Measurements from ENCODE around the gene PRKCH.

- no peak for TF ChIP-seq POLR2AphosphoS5 (IDR thresholded peaks at IDR 0.05)
- TF ChIP-seq CTCF (IDR thresholded peaks at IDR 0.05): no peak
These were observed 6.1 kb upstream of the PRKCH start for GRCh38 chr14:61315313-61315712.

Measured in sigmoid colon (tissue), 4 donors.